ENCODE measurements around the gene AKAP13.

- TF ChIP-seq EZH2phosphoT487 (IDR thresholded peaks at IDR 0.05; ENCODE audit: low read depth): no peak
- TF ChIP-seq CTCF (IDR thresholded peaks at IDR 0.05; ENCODE audit: low read depth, low read length): no peak
These were observed 375.5 kb downstream of the AKAP13 start for GRCh38 chr15:85755942-85756341.

All from OCI-LY3 (cell line).